Muscle layer of duodenum (tissue), 2 donors: Measurements from ENCODE around the gene KDM4E.

ENCODE experiments used
- H3K27ac ChIP-seq: one replicate; pipeline ENCODE4 v1.7.0; 2013; ENCODE audit warnings: mild to moderate bottlenecking, low read length
- H3K27me3 ChIP-seq: one replicate; pipeline ENCODE4 v1.7.0; 2013; ENCODE audit warnings: low read depth, mild to moderate bottlenecking, control low read depth, low read length
- H3K36me3 ChIP-seq, 2 donors: one replicate each; pipeline ENCODE4 v1.7.0; 2013; ENCODE audit warnings: low read length in 2 of 2, control low read depth in 1 of 2, mild to moderate bottlenecking in 1 of 2; ENCODE audit not compliant: insufficient read depth in 2 of 2, control insufficient read depth in 1 of 2
- H3K4me1 ChIP-seq, 2 donors: one replicate each; pipeline ENCODE4 v1.7.0; 2013; ENCODE audit warnings: low read length in 2 of 2, mild to moderate bottlenecking in 2 of 2, control low read depth in 1 of 2, moderate library complexity in 1 of 2; ENCODE audit not compliant: insufficient read depth in 2 of 2, control insufficient read depth in 1 of 2
- H3K4me3 ChIP-seq, 2 donors: one replicate each; pipeline ENCODE4 v1.7.0; 2013; ENCODE audit warnings: low read length in 2 of 2, low read depth in 1 of 2, mild to moderate bottlenecking in 1 of 2
- H3K9me3 ChIP-seq, 2 donors: one replicate each; pipeline ENCODE4 v1.7.0; 2013; ENCODE audit warnings: low read length in 2 of 2, control low read depth in 1 of 2, mild to moderate bottlenecking in 1 of 2; ENCODE audit not compliant: control insufficient read depth in 1 of 2
- donor health status: healthy.

KDM4E gene

GRCh38 chr11:95072948-95073347 is 47.9 kb downstream of the KDM4E start:
- Histone ChIP-seq H3K27ac (no peak overlapping the region), H3K36me3 (no peaks in the 10 kb centered on the region), H3K27me3 (no peaks in the 10 kb centered on the region), H3K4me1 (peaks cover 6 to 25% of the 10 kb centered on the region in 2 donors), H3K4me3 (no peak overlapping the region), H3K9me3 (no peaks in the 10 kb centered on the region)

- H3K36me3 ChIP-seq = no peaks in the 10 kb centered on the region
- peak overlapping the region in 1 of 2 donors; percentile 24 for H3K4me3 ChIP-seq
- no peaks in the 10 kb centered on the region for H3K27me3 ChIP-seq
- H3K4me1 ChIP-seq = peaks cover 0 to 10% of the 10 kb centered on the region in 2 donors
- no peaks in the 10 kb centered on the region for H3K9me3 ChIP-seq
- H3K27ac ChIP-seq = no peak overlapping the region
Observed at GRCh38 chr11:95074792-95075563, 49.9 kb downstream of the KDM4E start.

- Histone ChIP-seq H3K9me3 (no peaks in the 10 kb centered on the region), H3K27me3 (no peaks in the 10 kb centered on the region), H3K27ac (no peak overlapping the region), H3K4me3 (no peak overlapping the region), H3K36me3 (no peaks in the 10 kb centered on the region), H3K4me1 (peaks cover 0 to 7% of the 10 kb centered on the region in 2 donors)
Observed at GRCh38 chr11:95076416-95076815, 51.4 kb downstream of the KDM4E start.

GRCh38 chr11:95076981-95077380 is 51.9 kb downstream of the KDM4E start:
- H3K27me3 ChIP-seq = no peaks in the 10 kb centered on the region
- H3K27ac ChIP-seq = no peak overlapping the region
- H3K4me1 ChIP-seq = peaks cover 0 to 7% of the 10 kb centered on the region in 2 donors
- H3K9me3 ChIP-seq = no peaks in the 10 kb centered on the region
- no peaks in the 10 kb centered on the region for H3K36me3 ChIP-seq
- no peak overlapping the region for H3K4me3 ChIP-seq
